Natural killer cell treated with Interleukin-12 subunit alpha and Interleukin-12 subunit beta and Interleukin-15 and Interleukin-18, amount 100 ng/mL, for 72 hours (primary cell): ENCODE results near the gene HOXC4. TPM values are rescaled to one million over a fixed set of nuclear protein-coding genes. Genes with fewer than 3 reads are reported as not detected.

Experiments
- ATAC-seq, 2 donors: fragments of 150-1000 bp; cut with Tn5 transposase in 1 of 2; sonication (Bioruptor Pico), chemical (Tn5 transposase) in 1 of 2; 2 replicates each; pipeline ENCODE4 v1.10.0; 2021
- DNase-seq: peaks from one replicate; pipeline ENCODE4 v3.0.0; 2022; ENCODE audit warnings: low spot score
- H3K27ac Mint-ChIP-seq, 2 donors: 1 replicate in 1 of 2; 2 replicates in 1 of 2; pipeline ENCODE4 v1.8.0; 2022; ENCODE audit warnings: mixed read lengths in 2 of 2, mild to moderate bottlenecking in 1 of 2, moderate library complexity in 1 of 2
- H3K27me3 Mint-ChIP-seq, 2 donors: 1 replicate in 1 of 2; 2 replicates in 1 of 2; pipeline ENCODE4 v1.8.0; 2022; ENCODE audit warnings: mixed read lengths in 2 of 2
- H3K36me3 Mint-ChIP-seq: one replicate; pipeline ENCODE4 v1.8.0; 2022; ENCODE audit warnings: mixed read lengths
- H3K4me1 Mint-ChIP-seq, 2 donors: 1 replicate in 1 of 2; 2 replicates in 1 of 2; pipeline ENCODE4 v1.8.0; 2022; ENCODE audit warnings: low read depth in 2 of 2, mixed read lengths in 2 of 2, mild to moderate bottlenecking in 1 of 2
- H3K4me3 Mint-ChIP-seq: one replicate; pipeline ENCODE4 v1.8.0; 2022; ENCODE audit warnings: mixed read lengths
- H3K9me3 Mint-ChIP-seq: 2 replicates; pipeline ENCODE4 v1.8.0; 2022; ENCODE audit warnings: mixed read lengths
- total RNA-seq, 2 donors: library from RNA; stranded (reverse); gene quantifications; one replicate each; pipeline ENCODE4 v1.2.3, GENCODE V29; 2022

The HOXC4 gene
- total RNA-seq, 2 donors from 2014 or later: 1.3 to 2.3 TPM

DNA sequence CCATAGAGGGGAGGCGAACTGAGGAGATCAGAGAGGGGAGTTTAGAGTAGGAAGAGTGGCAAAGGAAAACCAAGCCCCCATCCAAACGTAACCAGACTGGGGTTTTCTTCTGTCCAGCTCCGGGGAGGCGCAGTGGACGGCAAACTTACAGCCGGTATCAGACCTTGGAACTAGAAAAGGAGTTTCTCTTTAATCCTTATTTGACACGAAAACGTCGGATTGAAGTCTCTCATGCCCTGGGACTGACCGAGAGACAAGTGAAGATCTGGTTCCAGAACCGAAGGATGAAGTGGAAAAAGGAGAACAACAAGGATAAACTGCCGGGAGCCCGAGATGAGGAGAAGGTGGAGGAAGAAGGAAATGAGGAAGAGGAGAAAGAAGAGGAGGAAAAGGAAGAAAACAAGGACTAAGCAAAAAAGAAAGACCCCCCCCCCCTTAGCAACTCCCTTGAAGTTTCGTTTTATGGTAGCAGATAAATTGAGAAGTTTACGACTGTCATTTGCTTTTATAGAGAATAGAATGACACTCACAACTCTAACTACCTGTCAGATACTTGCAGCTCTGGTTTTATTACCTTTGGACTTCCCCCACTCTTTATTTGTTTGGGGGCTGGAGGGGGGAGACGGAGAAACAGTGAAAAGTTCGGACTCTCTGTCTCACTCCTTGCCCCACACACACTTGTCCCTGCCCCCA is 42.5 kb upstream of the HOXC4 start:
- Mint-ChIP-seq H3K4me1 (peaks cover 14 to 15% of the 10 kb centered on the region in 2 donors), H3K27ac (no peak overlapping the region), H3K36me3 (no peaks in the 10 kb centered on the region), H3K9me3 (no peaks in the 10 kb centered on the region), H3K27me3 (peaks cover 61 to 78% of the 10 kb centered on the region in 2 donors), H3K4me3 (peak overlapping the region; percentile 28)
- no peak for DNase-seq
- no peak for ATAC-seq

DNA sequence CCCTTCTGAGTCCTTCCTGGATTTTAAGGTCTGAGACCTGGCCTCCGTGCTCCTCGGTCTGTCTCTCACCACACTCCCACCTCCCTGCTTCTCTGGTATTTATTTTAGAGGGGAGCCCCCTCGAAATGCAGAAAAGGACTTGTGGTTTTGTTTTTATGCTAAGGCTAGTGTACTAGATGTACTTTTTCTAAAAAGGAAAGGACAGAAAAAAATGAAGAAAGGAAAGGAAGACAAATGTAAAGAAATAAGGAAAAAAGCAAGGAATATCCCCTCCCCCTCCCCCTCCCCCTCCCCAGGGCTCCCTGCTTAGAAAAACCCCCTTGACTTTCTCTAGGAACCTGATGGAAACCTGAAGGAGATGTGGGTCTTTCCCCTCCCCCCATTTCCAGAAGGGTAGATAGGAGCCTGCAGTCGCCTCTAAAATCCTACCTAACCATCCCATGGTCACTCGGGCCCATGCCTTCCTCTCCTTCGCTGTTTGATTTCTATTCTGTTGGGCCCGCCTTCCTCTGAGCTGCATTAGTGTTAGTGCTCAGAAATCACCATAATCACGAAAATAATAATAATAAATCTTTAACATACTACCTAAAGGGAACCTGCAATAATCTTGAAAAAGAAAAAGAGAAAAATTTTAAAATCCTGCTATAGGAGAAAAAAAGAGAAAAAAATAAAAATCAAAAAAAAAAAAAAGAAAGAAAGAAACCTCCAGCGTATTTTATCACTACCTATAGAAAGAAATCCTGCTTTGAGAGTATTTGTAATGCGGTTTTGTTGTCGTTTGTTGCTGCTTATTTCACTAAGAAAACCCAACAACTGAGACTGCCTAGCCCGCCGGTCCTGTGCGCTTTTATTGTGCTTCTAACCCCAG is 41.7 kb upstream of the HOXC4 start:
- Mint-ChIP-seq H3K27ac (no peak overlapping the region), H3K36me3 (no peaks in the 10 kb centered on the region), H3K9me3 (no peaks in the 10 kb centered on the region), H3K4me1 (peaks cover 10 to 11% of the 10 kb centered on the region in 2 donors), H3K27me3 (peaks cover 54 to 72% of the 10 kb centered on the region in 2 donors), H3K4me3 (no peak overlapping the region)
- no peak for DNase-seq
- no peak for ATAC-seq

DNA sequence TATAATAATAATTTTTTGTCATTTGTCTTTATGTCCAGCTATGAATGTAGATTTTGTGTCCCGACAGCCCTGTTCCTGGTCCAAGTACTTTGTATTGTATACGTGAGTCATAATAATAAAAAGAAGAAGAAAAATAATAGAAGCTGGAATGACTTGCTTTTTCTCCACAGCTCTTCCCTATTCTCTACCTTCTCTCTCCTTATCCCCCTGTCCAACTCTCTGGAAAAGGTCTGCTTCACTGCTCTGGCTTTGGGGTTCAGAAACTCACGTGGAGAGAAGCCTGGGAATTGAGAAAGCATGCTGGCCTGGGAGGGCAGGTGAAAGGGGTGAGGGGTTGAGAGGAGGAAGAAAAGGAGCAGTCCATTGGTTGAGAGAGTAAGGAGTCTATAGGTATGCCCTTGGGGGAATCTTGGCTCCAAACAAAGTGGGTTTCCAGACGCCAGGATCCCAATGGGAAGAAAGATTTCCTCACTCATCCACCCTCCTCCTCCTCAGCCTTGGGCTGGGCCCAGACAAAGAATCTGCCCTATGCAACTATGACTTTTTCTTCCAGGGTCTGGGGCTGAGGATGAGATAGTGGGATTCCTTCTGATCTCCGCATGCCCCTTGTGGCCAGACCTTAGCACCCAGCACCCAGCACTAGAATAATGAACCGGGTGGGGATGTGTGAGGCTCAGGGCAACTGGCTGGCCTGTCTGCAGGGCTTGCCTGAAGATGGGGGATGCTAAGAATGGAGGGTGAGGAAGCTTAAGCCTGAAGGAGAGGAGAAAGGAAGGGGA is 40.8 kb upstream of the HOXC4 start:
- no peak overlapping the region for H3K27ac Mint-ChIP-seq
- H3K36me3 Mint-ChIP-seq: no peaks in the 10 kb centered on the region
- H3K4me1 Mint-ChIP-seq: peaks cover 18 to 19% of the 10 kb centered on the region in 2 donors
- no peak for ATAC-seq
- no peak for DNase-seq
- no peaks in the 10 kb centered on the region for H3K9me3 Mint-ChIP-seq
- no peak overlapping the region for H3K4me3 Mint-ChIP-seq
- H3K27me3 Mint-ChIP-seq: peaks cover 55 to 66% of the 10 kb centered on the region in 2 donors

GRCh38 chr12:54014377-54015017 is 39.1 kb upstream of the HOXC4 start:
- ATAC-seq: no peak
- Mint-ChIP-seq H3K27ac (no peak overlapping the region), H3K4me1 (peaks cover 21 to 24% of the 10 kb centered on the region in 2 donors), H3K4me3 (peak overlapping the region; percentile 41), H3K36me3 (no peaks in the 10 kb centered on the region), H3K9me3 (no peaks in the 10 kb centered on the region), H3K27me3 (peaks cover 47 to 60% of the 10 kb centered on the region in 2 donors)
- DNase-seq: no peak

- H3K4me1 Mint-ChIP-seq: peaks cover 25 to 30% of the 10 kb centered on the region in 2 donors
- DNase-seq (no peak), ATAC-seq (no peak)
- peak overlapping the region; percentile 41 for H3K4me3 Mint-ChIP-seq
- H3K36me3 Mint-ChIP-seq: no peaks in the 10 kb centered on the region
- H3K27ac Mint-ChIP-seq: no peak overlapping the region
- H3K27me3 Mint-ChIP-seq: peaks cover 51 to 52% of the 10 kb centered on the region in 2 donors
- H3K9me3 Mint-ChIP-seq: no peaks in the 10 kb centered on the region
Observed at GRCh38 chr12:54015018-54015931, 38.4 kb upstream of the HOXC4 start.

GRCh38 chr12:54016051-54016450 is 37.6 kb upstream of the HOXC4 start:
- no peak overlapping the region for H3K27ac Mint-ChIP-seq
- H3K27me3 Mint-ChIP-seq: peaks cover 44 to 48% of the 10 kb centered on the region in 2 donors
- DNase-seq (no peak), ATAC-seq (no peak)
- H3K9me3 Mint-ChIP-seq: no peaks in the 10 kb centered on the region
- no peaks in the 10 kb centered on the region for H3K36me3 Mint-ChIP-seq
- H3K4me3 Mint-ChIP-seq: no peak overlapping the region
- peaks cover 23 to 27% of the 10 kb centered on the region in 2 donors for H3K4me1 Mint-ChIP-seq

DNA sequence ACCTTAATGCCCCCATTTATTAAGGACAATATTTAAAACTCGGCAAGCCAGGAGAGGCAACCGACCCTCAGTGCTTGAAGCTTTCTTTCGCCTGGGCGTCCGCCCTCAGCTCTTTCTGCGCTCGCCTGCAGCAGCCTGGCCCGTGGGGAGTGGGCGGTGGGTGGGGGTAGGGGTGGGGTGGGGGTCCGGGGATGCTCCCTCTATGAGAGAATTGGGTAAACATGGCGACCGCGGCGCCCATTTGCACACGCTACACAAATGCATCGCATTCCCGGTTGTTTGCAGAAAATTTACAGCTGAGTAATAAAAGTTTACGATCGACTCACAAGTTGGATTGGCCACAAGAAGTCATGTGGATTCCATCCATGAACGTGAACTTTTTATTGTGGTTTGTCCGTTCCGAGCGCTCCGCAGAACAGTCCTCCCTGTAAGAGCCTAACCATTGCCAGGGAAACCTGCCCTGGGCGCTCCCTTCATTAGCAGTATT is 37.1 kb upstream of the HOXC4 start:
- ATAC-seq: no peak
- Mint-ChIP-seq H3K4me3 (peak overlapping the region; percentile 20), H3K27me3 (peaks cover 40 to 49% of the 10 kb centered on the region in 2 donors), H3K36me3 (no peaks in the 10 kb centered on the region), H3K9me3 (no peaks in the 10 kb centered on the region), H3K4me1 (peaks cover 22 to 23% of the 10 kb centered on the region in 2 donors), H3K27ac (no peak overlapping the region)
- no peak for DNase-seq

GRCh38 chr12:54017027-54017788 is 36.4 kb upstream of the HOXC4 start:
- DNase-seq (no peak), ATAC-seq (peak; percentile 43 to 63)
- Mint-ChIP-seq H3K4me1 (peaks cover 20 to 23% of the 10 kb centered on the region in 2 donors), H3K27ac (peak overlapping the region; percentile 60 to 88), H3K4me3 (peak overlapping the region; percentile 87), H3K36me3 (no peaks in the 10 kb centered on the region), H3K9me3 (no peaks in the 10 kb centered on the region), H3K27me3 (peaks cover 40 to 48% of the 10 kb centered on the region in 2 donors)

DNA sequence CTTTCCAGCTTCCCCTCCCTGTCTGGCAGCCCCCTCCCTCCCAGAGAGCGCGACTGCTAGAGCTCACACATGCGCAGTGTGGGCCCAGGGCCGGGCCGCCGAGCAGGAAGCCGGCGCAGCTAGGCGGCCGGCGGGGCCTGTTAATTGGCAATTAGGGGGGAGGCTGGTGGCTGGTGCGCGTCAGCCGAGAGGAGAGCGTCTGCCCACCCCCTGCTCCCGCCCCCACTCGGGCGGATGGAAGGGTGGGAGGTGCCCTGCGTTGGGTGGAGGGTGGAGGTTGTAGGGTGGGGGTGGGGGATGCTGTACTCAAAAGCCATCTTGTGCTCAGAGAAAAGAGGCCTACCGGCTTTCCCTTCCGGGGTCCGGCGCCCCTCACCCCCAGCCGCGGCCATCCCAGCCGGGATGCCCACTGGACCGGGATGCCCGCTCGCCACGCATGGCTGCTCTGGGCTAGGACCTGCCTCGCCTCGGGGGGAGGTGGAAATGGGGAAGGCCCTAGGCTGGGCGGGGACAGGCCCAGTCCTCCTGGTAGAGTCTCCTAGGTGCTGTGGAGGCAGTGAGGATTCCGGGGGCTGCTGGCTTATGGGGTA is 35.7 kb upstream of the HOXC4 start:
- peak overlapping the region; percentile 60 to 88 for H3K27ac Mint-ChIP-seq
- peak; percentile 81 for DNase-seq

GRCh38 chr12:54018468-54018984 is 35.1 kb upstream of the HOXC4 start:
- Mint-ChIP-seq H3K4me3 (peak overlapping the region; percentile 87), H3K36me3 (no peaks in the 10 kb centered on the region), H3K4me1 (peaks cover 20 to 23% of the 10 kb centered on the region in 2 donors), H3K9me3 (no peaks in the 10 kb centered on the region), H3K27me3 (peaks cover 40 to 47% of the 10 kb centered on the region in 2 donors), H3K27ac (peak overlapping the region; percentile 60 to 88)
- DNase-seq (no peak), ATAC-seq (no peak)

More for the DNA sequence above, 35.7 kb upstream of the HOXC4 start:
- Mint-ChIP-seq H3K36me3 (no peaks in the 10 kb centered on the region), H3K27me3 (peaks cover 40 to 48% of the 10 kb centered on the region in 2 donors), H3K9me3 (no peaks in the 10 kb centered on the region), H3K4me3 (peak overlapping the region; percentile 87), H3K4me1 (peaks cover 20 to 23% of the 10 kb centered on the region in 2 donors)
- ATAC-seq: peak; percentile 89 to 92

GRCh38 chr12:54019091-54019811 is 34.4 kb upstream of the HOXC4 start:
- Mint-ChIP-seq H3K9me3 (no peaks in the 10 kb centered on the region), H3K4me1 (peaks cover 20 to 23% of the 10 kb centered on the region in 2 donors), H3K36me3 (no peaks in the 10 kb centered on the region), H3K27me3 (peaks cover 34 to 47% of the 10 kb centered on the region in 2 donors), H3K27ac (peak overlapping the region; percentile 5 to 24), H3K4me3 (peak overlapping the region; percentile 20)
- no peak for DNase-seq
- ATAC-seq: no peak
